Activated gamma-delta T cell treated with Interleukin-2 at 50 U/mL for 16 hours (primary cell): ENCODE measurements around the gene PTGR3.
A peak's percentile ranks its signal among the peaks of the same experiment; 100 is the strongest.

Experiments
- DNase-seq: peaks from one replicate; pipeline ENCODE4 v3.0.0-alpha.2; 2020

The PTGR3 gene

GRCh38 chr18:75209129-75209950 lies at the start of gene PTGR3:
TSS of gene PTGR3 (minus strand) at chr18:75209139. CDS start at chr18:75209058, 81 bp downstream.
- peak; percentile 74 for DNase-seq

GRCh38 chr18:75257605-75258004 lies 48.7 kb upstream of the PTGR3 start:
- DNase-seq = no peak

GRCh38 chr18:75256376-75256775 lies 47.4 kb upstream of the PTGR3 start:
- no peak for DNase-seq

GRCh38 chr18:75255094-75255493 lies 46.2 kb upstream of the PTGR3 start:
- no peak for DNase-seq

- no peak for DNase-seq
Measured at GRCh38 chr18:75253784-75254183, 44.8 kb upstream of the PTGR3 start.

GRCh38 chr18:75253043-75253442 lies 44.1 kb upstream of the PTGR3 start:
- DNase-seq = no peak

GRCh38 chr18:75252136-75252535 lies 43.2 kb upstream of the PTGR3 start:
- DNase-seq = no peak

- DNase-seq = no peak
Measured at GRCh38 chr18:75251466-75251865, 42.5 kb upstream of the PTGR3 start.

- no peak for DNase-seq
Measured at GRCh38 chr18:75250471-75250821, 41.5 kb upstream of the PTGR3 start.

- no peak for DNase-seq
Measured at GRCh38 chr18:75249672-75250470, 40.9 kb upstream of the PTGR3 start.

- DNase-seq = no peak
Measured at GRCh38 chr18:75249175-75249518, 40.2 kb upstream of the PTGR3 start.

GRCh38 chr18:75248426-75249174 lies 39.7 kb upstream of the PTGR3 start:
- no peak for DNase-seq

GRCh38 chr18:75247611-75248421 lies 38.9 kb upstream of the PTGR3 start:
- DNase-seq = no peak

GRCh38 chr18:75246721-75247610 lies 38.0 kb upstream of the PTGR3 start:
- DNase-seq = no peak

- no peak for DNase-seq
Measured at GRCh38 chr18:75244351-75245313, 35.7 kb upstream of the PTGR3 start.

GRCh38 chr18:75241705-75242104 lies 32.8 kb upstream of the PTGR3 start:
- no peak for DNase-seq

- no peak for DNase-seq
Measured at GRCh38 chr18:75240433-75240832, 31.5 kb upstream of the PTGR3 start.

- no peak for DNase-seq
Measured at GRCh38 chr18:75238786-75239185, 29.8 kb upstream of the PTGR3 start.

GRCh38 chr18:75238100-75238499 lies 29.2 kb upstream of the PTGR3 start:
- DNase-seq = no peak

GRCh38 chr18:75235896-75236295 lies 27.0 kb upstream of the PTGR3 start:
- DNase-seq = no peak
